Measurements from ENCODE around the gene GPR17. TPM values are rescaled to one million over a fixed set of nuclear protein-coding genes. Genes with fewer than 3 reads are reported as not detected.

Gene GPR17
- total and polyA plus RNA-seq, 9 of the 15 experiments (the other 6 are each of a cell fraction or from before 2014, with no cell fraction given) = not detected

GRCh38 chr2:127636248-127637235 is 9.4 kb upstream of the GPR17 start:
- intact Hi-C loops (cut with micrococcal nuclease) = no loop called here
- H3K79me2 ChIP-seq (ENCODE audit: control insufficient read depth, insufficient read depth, low read length) = no peaks in the 10 kb centered on the region
- no TSS peak for BruUV-seq (replicated peaks)
- no peaks in the 10 kb centered on the region for H3K36me3 ChIP-seq (ENCODE audit: control insufficient read depth, insufficient read depth, low read length)
- H2AFZ ChIP-seq (ENCODE audit: low read depth, low read length) = 0 out of 2 replicates have a peak overlapping the region, but pooled peaks have one; percentile 24
- H3K27me3 ChIP-seq (ENCODE audit: control insufficient read depth in 2 of 2, insufficient read depth in 2 of 2, low read length in 2 of 2) = peaks cover 3 to 26% of the 10 kb centered on the region in 2 experiments; a peak in 4 of 5 replicates
- in situ Hi-C loops (cut with MboI) = no loop called here
- H3K4me1 ChIP-seq (replicated peaks in 1 of 2; ENCODE audit: control insufficient read depth in 2 of 2, insufficient read depth in 2 of 2, low read length in 2 of 2) = peaks cover 14 to 79% of the 10 kb centered on the region in 2 experiments
- H3K4me3 ChIP-seq = no peak overlapping the region
- H3K9me3 ChIP-seq (replicated peaks; ENCODE audit: control insufficient read depth, insufficient read depth, low read depth, low read length) = no peaks in the 10 kb centered on the region
- FAIRE-seq = no peak
- CTCF ChIA-PET (ENCODE audit: low intra/inter-chr PET ratio) = no interaction called here
- DNase-seq (ENCODE audit: extremely low read depth in 1 of 4, low spot score in 3 of 4) = peak in 2 of 4 experiments; percentile 29 to 36
- no peaks in the 10 kb centered on the region for H4K20me1 ChIP-seq (replicated peaks; ENCODE audit: control insufficient read depth, insufficient read depth, low read length)
- no peak overlapping the region for H3K27ac ChIP-seq (ENCODE audit: extremely low read depth, low read depth, low read length)
- H3K9ac ChIP-seq (ENCODE audit: insufficient read depth in 1 of 2, low read depth in 2 of 2, low read length in 2 of 2) = peak overlapping the region in 1 of 2 experiments; percentile 45; a peak in 2 of 4 replicates
- no peak for TF ChIP-seq TAF7 (tag; IDR thresholded peaks at IDR 0.05)
- TF ChIP-seq SMAD3 (CRISPR knock-in tag; conservative IDR thresholded peaks at IDR 0.05) = no peak
- TF ChIP-seq EGR1 (conservative IDR thresholded peaks at IDR 0.05) = peak; percentile 58
- no peak for TF ChIP-seq PHTF2 (CRISPR knock-in tag; IDR thresholded peaks at IDR 0.05)
- no peak for TF ChIP-seq ZBTB5 (IDR thresholded peaks at IDR 0.05)
- no peak for TF ChIP-seq SRSF1 (IDR thresholded peaks at IDR 0.05; ENCODE audit: low read depth, low read length)
- ATAC-seq = no peak
- WGBS (ENCODE audit: insufficient coverage, low coverage, missing lambda C conversion rate) = 48% methylated on average over 24 of the region's 33 CpGs
- POLR2A ChIA-PET = interaction anchor here (0.5 to 1.6 kb wide), 4 partner anchors 11 to 108 kb away, joined by 3 to 6 read pairs (median 3); no protein-coding TSS in a partner anchor
- H3K9me1 ChIP-seq (ENCODE audit: control insufficient read depth, insufficient read depth, low read length) = no peaks in the 10 kb centered on the region
- H3K4me2 ChIP-seq (ENCODE audit: insufficient read depth, low read length) = no peak overlapping the region

Data from K562 (cell line).